ENCODE measurements around the gene FRAT1.

Gene FRAT1

DNA sequence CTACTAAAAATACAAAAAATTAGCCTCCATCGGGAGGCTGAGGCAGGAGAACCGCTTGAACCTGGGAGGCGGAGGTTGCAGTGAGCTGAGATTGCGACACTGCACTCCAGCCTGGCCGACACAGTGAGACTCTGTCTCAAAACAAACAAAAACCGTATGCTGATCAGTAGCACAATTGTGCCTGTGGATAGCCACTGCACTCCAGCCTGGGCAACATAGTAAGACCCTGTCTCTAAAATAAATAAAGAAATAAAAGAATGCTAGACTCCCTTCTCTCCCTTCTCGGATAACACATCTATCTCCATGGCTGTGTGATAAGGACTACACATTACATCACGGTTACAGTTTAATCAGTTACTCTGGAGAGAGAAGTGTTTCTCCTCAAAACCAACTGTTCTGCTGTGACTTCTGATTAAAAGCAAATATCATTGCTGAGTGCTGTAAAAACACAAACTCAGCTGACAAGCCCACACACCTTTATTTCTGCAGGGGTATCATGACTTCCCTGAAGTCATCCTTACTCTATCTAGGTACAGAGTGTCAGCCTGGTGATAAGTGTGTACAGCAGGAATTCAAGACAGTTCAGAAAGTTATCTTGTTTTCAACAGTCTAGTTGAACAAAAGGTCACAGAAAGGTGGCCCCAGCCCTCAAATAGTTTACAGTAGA is 21.4 kb upstream of the FRAT1 start:
- H3K27ac ChIP-seq, result no peak overlapping the region
- TF ChIP-seq, protein P1, sequence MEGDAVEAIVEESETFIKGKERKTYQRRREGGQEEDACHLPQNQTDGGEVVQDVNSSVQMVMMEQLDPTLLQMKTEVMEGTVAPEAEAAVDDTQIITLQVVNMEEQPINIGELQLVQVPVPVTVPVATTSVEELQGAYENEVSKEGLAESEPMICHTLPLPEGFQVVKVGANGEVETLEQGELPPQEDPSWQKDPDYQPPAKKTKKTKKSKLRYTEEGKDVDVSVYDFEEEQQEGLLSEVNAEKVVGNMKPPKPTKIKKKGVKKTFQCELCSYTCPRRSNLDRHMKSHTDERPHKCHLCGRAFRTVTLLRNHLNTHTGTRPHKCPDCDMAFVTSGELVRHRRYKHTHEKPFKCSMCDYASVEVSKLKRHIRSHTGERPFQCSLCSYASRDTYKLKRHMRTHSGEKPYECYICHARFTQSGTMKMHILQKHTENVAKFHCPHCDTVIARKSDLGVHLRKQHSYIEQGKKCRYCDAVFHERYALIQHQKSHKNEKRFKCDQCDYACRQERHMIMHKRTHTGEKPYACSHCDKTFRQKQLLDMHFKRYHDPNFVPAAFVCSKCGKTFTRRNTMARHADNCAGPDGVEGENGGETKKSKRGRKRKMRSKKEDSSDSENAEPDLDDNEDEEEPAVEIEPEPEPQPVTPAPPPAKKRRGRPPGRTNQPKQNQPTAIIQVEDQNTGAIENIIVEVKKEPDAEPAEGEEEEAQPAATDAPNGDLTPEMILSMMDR (conservative IDR thresholded peaks at IDR 0.05), result no peak

DNA sequence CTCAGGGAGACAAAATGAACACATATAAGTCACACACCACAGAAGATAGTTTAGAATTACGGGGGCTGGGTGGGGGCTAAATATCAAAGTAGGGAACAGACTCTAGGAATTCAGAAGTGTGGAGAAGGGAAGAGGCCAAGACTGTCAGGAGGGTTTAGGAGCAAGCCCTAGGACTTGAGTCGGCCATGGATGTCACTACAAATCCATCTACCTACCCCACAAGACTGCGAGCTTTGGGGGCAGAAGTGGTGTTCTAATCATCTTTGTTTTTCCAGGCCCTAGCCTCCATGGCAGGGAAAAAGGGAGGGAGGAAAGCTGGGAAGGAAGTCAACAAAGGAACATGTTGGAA is 20.9 kb upstream of the FRAT1 start:
- H3K27ac ChIP-seq, result no peak overlapping the region
- TF ChIP-seq, protein P1 (conservative IDR thresholded peaks at IDR 0.05), result no peak

DNA sequence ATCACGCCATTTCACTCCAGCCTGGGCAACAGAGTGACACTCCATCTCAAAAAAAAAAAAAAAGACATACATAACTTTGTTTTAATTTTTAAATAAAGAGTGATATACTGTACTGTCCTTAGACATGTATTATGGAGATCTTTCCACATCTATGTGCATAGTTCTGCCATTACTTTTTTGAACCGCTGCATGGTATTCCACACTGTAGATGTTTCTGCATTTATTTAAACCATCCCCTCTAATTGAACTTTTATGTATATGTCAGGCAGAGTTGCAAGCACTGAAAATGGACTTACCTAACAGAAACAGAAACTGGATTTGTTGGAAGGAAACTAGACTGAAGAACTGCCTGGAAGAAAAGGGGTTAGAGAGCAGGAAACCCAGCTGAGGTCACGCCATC is 18.1 kb upstream of the FRAT1 start:
- TF ChIP-seq, protein P1 (conservative IDR thresholded peaks at IDR 0.05), result no peak
- no peak overlapping the region for H3K27ac ChIP-seq

DNA sequence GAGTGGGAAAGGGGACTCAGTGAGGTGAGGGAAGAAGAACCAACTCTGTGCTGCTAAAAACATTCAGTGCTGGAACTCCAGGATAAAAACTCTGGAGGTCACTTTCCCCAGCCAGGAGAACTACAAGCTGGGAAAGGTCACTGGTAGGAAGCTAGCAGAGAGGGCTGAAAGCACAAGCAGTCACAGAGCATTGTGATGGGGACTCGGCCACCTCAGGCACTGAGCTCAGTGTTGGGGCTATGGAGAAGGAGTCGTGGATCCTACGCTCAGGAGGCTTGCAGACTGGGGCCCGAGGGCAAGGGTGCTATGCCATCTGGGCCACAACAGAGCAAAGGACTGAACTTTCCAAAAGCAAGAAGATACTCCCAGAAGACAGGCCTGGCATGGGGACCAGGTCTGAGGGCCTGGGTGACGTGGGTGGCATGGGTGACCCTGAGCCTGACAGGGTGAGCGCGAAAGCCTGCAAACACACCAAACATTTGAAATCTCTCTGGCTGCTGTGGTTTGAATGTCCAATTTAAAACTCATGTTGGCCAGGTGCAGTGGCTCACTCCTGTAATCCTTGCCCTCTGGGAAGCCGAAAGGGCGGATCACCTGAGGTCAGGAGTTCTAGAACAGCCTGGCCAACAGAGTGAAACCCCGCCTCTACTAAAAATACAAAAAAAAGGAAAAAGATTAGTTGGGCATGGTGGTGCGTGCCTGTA is 16.8 kb upstream of the FRAT1 start:
- H3K27ac ChIP-seq, result no peak overlapping the region

DNA sequence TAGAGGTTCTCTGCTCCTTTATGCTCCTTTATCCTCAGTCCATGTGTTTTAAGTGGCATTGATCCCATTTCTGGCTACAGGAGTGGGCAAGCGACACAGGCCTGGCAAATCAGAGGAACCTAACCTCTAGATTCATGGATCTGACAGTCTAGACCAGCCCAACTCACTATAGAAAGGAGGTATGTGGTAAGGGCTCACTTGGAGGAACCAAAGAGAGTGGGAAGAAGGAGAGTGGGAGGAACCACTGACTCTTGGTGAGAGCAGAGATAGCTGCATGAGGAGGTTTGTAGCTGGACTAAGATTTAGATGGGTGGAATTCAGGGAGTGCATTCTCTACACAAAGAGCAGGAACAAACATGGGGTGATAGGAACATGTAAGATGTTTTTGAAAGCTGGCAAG is 11.6 kb upstream of the FRAT1 start:
- H3K27ac ChIP-seq, result no peak overlapping the region
- TF ChIP-seq, protein P1 (conservative IDR thresholded peaks at IDR 0.05), result no peak

More for the DNA sequence above, 16.8 kb upstream of the FRAT1 start:
- TF ChIP-seq, protein P1 (conservative IDR thresholded peaks at IDR 0.05), result no peak

DNA sequence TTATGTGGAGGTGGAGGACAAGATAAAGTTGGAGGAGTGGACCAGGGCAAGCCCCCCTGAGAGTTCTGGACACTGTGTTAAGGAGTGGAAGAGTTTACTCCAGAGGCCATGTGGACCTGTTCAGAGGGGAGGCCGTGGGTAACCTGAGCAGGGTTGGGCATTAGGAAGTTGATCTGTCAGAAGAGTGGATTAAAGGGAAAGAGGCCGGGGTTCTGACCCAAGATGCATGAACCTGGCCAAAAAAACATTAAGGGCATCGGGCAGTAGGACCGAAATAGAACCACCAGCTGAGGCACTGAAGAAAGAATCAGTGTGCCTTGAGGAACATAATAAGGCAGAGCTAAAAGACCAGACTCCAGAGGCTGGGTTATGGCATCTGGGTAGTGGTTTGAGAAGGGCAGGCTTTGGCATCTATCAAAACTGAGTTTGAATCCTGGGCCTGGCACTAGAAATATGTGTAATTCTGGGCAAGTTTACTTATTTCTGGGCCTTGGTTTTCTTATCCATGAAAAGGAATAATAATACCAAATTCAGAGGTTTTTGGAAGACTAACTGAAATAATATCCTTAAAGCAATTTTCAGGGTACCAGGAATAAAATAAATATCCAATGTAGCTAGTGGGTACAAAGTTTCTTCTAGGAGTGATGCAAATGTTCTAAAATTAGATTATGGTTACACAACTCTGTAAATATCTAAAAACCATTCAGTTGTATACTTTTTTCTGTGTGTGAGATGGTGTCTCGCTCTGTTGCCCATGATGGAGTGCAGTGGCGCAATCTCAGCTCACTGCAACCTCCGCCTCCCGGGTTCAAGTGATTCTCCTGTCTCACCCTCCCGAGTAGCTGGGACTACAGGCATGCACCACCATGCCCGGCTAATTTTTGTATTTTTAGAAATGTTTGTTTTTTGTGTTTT is 10.9 kb upstream of the FRAT1 start:
- TF ChIP-seq, protein P1 (conservative IDR thresholded peaks at IDR 0.05), result no peak
- H3K27ac ChIP-seq, result no peak overlapping the region

DNA sequence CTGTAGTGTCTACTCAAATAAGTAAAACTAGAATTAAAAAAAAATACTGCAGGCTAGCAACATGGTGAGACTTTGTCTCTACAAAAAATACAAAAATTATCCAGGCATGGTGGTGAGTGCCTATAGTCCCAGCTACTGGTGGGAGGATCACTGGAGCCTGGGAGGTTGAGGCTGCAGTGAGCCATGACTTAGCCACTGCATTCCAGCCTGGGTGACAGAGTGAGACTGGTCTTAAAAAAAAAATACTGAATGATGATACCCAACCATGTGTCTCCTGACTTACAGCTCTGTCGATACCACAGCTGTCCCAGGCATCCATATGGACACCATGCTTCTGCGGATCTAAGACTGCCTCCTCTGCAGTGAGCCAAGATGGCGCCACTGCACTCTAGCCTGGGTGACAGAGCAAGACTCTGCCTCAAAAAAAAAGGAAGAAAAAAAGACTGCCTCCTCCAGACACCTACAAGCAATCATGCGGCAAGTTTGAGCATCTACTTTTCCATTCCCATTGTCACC is 7.9 kb upstream of the FRAT1 start:
- no peak overlapping the region for H3K27ac ChIP-seq
- TF ChIP-seq, protein P1 (conservative IDR thresholded peaks at IDR 0.05), result no peak

Measured in VCaP (cell line).